ENCODE data around the gene RREB1. TPM values are rescaled to one million over a fixed set of nuclear protein-coding genes. Genes with fewer than 3 reads are reported as not detected.

Gene RREB1
- total and polyA plus RNA-seq, 10 donors = 3.2 to 72.0 (median 54.6) TPM

DNA sequence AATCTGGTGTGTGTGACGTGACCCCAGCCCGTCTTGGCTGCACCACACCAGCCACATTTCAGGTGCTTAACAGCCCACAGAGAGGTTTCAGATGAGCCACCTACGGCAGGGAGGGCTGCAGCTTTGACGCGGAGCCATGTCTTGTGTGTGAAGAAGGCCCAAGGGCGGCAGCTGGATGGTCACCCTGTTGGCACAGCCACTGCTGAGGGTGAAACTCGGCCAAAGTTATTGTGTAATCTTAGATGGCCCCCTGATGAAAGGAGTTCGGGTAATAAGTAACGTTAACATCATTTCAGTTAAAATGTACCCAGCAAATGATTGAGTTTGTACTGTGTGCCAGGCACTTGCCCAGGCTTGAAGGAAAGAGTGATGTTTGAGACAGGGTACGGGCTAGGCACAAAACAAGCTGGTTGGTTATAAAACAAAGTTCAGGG is 108.1 kb downstream of the RREB1 start:
- intact Hi-C loops (cut with DNase I; ENCODE audit: low total_unique reads) = no loop called here
- no peaks in the 10 kb centered on the region for H3K27me3 ChIP-seq (replicated peaks in 1 of 7)
- peaks cover 2 to 100% (median 61%) of the 10 kb centered on the region in 6 donors for H3K36me3 ChIP-seq
- H3K27ac ChIP-seq = peak overlapping the region in 6 of 8 donors; percentile 9 to 71 (median 58)
- WGBS, 5 donors = 79 to 82% (median 80%) methylated on average over 9 to 10 of the region's 10 CpGs
- no peaks in the 10 kb centered on the region for H3K9me3 ChIP-seq
- peak in 2 of 3 donors; percentile 25 to 34 for TF ChIP-seq POLR2AphosphoS5 (IDR thresholded peaks at IDR 0.05)
- TF ChIP-seq, protein P1, sequence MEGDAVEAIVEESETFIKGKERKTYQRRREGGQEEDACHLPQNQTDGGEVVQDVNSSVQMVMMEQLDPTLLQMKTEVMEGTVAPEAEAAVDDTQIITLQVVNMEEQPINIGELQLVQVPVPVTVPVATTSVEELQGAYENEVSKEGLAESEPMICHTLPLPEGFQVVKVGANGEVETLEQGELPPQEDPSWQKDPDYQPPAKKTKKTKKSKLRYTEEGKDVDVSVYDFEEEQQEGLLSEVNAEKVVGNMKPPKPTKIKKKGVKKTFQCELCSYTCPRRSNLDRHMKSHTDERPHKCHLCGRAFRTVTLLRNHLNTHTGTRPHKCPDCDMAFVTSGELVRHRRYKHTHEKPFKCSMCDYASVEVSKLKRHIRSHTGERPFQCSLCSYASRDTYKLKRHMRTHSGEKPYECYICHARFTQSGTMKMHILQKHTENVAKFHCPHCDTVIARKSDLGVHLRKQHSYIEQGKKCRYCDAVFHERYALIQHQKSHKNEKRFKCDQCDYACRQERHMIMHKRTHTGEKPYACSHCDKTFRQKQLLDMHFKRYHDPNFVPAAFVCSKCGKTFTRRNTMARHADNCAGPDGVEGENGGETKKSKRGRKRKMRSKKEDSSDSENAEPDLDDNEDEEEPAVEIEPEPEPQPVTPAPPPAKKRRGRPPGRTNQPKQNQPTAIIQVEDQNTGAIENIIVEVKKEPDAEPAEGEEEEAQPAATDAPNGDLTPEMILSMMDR (IDR thresholded peaks at IDR 0.05 in 8 of 11, conservative IDR thresholded peaks at IDR 0.05 in 3 of 11) = no peak
- no peak overlapping the region for H3K4me3 ChIP-seq
- DNase-seq = no peak
- peaks cover 6 to 53% (median 42%) of the 10 kb centered on the region in 6 donors for H3K4me1 ChIP-seq

DNA sequence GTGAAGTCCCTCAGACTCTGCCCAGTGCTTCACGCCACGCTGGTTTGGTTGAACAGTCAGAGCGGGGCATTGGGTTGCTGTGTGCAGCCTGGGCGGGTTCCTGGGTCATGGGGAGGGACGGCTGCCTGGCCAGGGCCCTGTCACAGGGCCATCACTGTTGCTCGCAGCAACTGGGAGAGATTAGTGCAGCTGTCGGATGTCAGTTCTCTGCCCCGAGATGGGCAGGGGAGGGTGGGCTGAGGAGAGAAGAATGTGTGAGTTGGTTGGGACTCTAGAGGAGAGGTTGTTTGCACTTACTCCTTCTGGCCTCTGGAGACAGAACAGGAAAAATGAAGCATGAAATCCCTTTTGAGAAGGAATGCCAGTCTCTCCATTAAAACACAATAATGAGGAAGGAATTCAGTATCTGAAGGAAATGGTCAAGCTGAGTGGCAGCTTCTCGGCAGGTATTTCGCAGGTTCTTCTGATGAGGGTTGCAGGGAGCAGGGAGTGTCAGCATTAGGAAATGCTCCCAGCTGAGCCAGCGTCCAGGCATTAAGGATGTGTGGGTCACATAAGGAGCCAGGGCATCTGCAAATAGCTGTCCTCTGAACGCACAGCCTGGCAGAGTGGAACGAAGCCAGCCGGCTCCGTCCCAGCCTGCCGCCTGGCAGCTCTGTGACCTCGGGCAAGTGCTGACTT is 109.3 kb downstream of the RREB1 start:
- peaks cover 2 to 98% (median 53%) of the 10 kb centered on the region in 6 donors for H3K36me3 ChIP-seq
- DNase-seq = no peak
- no peaks in the 10 kb centered on the region for H3K27me3 ChIP-seq (replicated peaks in 1 of 7)
- H3K4me3 ChIP-seq = no peak overlapping the region
- H3K27ac ChIP-seq = peak overlapping the region in 7 of 8 donors; percentile 9 to 71 (median 53)
- 67 to 78% (median 70%) methylated on average over 16 to 17 of the region's 17 CpGs for WGBS, 5 donors
- intact Hi-C loops (cut with DNase I; ENCODE audit: low total_unique reads) = no loop called here
- TF ChIP-seq, protein P1 (IDR thresholded peaks at IDR 0.05 in 8 of 11, conservative IDR thresholded peaks at IDR 0.05 in 3 of 11) = no peak
- peak in 1 of 3 donors; percentile 57 for TF ChIP-seq POLR2AphosphoS5 (IDR thresholded peaks at IDR 0.05)
- no peaks in the 10 kb centered on the region for H3K9me3 ChIP-seq
- H3K4me1 ChIP-seq = peaks cover 6 to 63% (median 47%) of the 10 kb centered on the region in 6 donors

DNA sequence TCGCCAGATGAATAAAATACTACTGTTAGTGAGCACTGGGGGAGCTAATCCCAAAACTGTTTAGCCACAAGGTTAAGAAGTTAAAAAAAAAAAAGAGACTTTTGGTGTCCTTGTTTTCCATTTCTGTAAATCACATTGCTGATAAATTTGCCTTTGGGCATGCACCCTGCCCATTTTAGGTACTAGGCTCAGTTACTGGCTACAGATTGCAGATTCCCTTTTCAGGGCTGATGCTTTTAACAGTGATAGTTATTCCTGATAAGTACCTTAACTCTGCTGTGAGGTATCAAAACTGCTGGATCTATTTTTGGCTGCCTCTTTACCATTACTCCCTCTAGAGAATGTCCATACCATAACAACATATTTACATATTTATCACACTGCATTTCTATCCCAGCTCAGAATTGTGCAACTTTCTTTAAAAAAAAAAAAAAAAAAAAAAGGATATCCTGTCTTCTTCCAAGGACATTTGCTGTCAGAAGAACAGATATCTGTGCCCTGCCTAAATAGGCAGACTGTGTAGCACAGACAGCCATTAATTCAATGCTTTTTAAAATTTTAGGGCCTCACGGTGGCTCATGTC is 110.7 kb downstream of the RREB1 start:
- H3K4me3 ChIP-seq = no peak overlapping the region
- intact Hi-C loops (cut with DNase I; ENCODE audit: low total_unique reads) = no loop called here
- H3K27ac ChIP-seq = peak overlapping the region in 6 of 8 donors; percentile 6 to 72 (median 64)
- 72 to 88% (median 83%) methylated on average over 2 of the region's 2 CpGs for WGBS, 5 donors
- TF ChIP-seq POLR2A (IDR thresholded peaks at IDR 0.05) (no peak), POLR2AphosphoS5 (IDR thresholded peaks at IDR 0.05) (no peak)
- TF ChIP-seq, protein P1 (IDR thresholded peaks at IDR 0.05 in 8 of 11, conservative IDR thresholded peaks at IDR 0.05 in 3 of 11) = no peak
- no peaks in the 10 kb centered on the region for H3K9me3 ChIP-seq
- DNase-seq = no peak
- peaks cover 2 to 98% (median 43%) of the 10 kb centered on the region in 6 donors for H3K36me3 ChIP-seq
- H3K27me3 ChIP-seq (replicated peaks in 1 of 7) = no peaks in the 10 kb centered on the region
- H3K4me1 ChIP-seq = peaks cover 6 to 75% (median 52%) of the 10 kb centered on the region in 6 donors

DNA sequence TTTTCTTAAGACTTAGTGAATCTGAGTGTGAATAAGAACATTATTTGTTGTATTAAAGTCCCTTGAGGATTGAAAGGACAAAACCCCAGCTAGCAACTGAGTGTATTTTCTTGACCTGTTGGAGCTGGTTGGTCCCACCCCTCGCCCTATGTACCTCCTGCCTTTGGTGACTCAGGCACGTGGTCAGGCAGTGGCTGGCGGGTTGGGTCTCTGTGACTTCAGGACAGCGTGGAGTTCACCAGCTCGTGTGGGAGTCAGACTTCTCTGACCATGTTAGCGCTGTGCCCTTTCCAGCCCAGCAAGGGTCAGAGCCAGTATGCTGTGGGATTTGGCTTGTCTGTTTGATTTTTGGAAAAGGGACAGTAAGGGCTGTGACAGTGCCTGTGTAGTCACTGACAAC is 111.5 kb downstream of the RREB1 start:
- H3K9me3 ChIP-seq = no peaks in the 10 kb centered on the region
- intact Hi-C loops (cut with DNase I; ENCODE audit: low total_unique reads) = no loop called here
- peaks cover 6 to 76% (median 55%) of the 10 kb centered on the region in 6 donors for H3K4me1 ChIP-seq
- H3K36me3 ChIP-seq = peaks cover 2 to 98% (median 37%) of the 10 kb centered on the region in 6 donors
- 56 to 81% (median 61%) methylated on average over 6 of the region's 6 CpGs for WGBS, 5 donors
- peak overlapping the region in 7 of 8 donors; percentile 6 to 72 (median 62) for H3K27ac ChIP-seq
- DNase-seq = no peak
- peak; percentile 24 to 47 (median 27) for TF ChIP-seq POLR2AphosphoS5 (IDR thresholded peaks at IDR 0.05)
- TF ChIP-seq, protein P1 (IDR thresholded peaks at IDR 0.05 in 8 of 11, conservative IDR thresholded peaks at IDR 0.05 in 3 of 11) = no peak
- no peaks in the 10 kb centered on the region for H3K27me3 ChIP-seq (replicated peaks in 1 of 7)
- H3K4me3 ChIP-seq = no peak overlapping the region
